GM23338 (cell line): ENCODE data around the gene MAMDC2. TPM values are rescaled to one million over a fixed set of nuclear protein-coding genes. Genes with fewer than 3 reads are reported as not detected.

ENCODE experiments used
- ATAC-seq: fragments of 200-7000 bp; cut with Tn5 transposase; 3 replicates; pipeline ENCODE4 v1.9.1; 2020
- DNase-seq: peaks from one replicate; pipeline ENCODE4 v3.0.0-alpha.2; 2015; ENCODE audit warnings: low spot score
- H2AFZ ChIP-seq: fragments of 200-600 bp; sonication (generic); 2 replicates; pipeline ENCODE4 v1.8.0; 2016; ENCODE audit warnings: antibody characterized with exemption, mild to moderate bottlenecking, moderate library complexity
- H3F3A ChIP-seq: fragments of 200-600 bp; sonication (generic); replicated peaks from 2 replicates; pipeline ENCODE4 v1.8.0; 2017; ENCODE audit warnings: antibody characterized with exemption, mixed run types, low read depth
- H3K27ac ChIP-seq: fragments of 200-600 bp; sonication (generic); 2 replicates; pipeline ENCODE4 v1.6.1; 2016; ENCODE audit warnings: low read depth
- H3K27me3 ChIP-seq: fragments of 200-600 bp; sonication (generic); 2 replicates; pipeline ENCODE4 v1.8.0; 2016; ENCODE audit warnings: mild to moderate bottlenecking, mixed run types, moderate library complexity; ENCODE audit not compliant: insufficient read depth
- H3K36me3 ChIP-seq: fragments of 200-600 bp; sonication (generic); 2 replicates; pipeline ENCODE4 v1.8.0; 2016; ENCODE audit warnings: mild to moderate bottlenecking; ENCODE audit not compliant: insufficient read depth
- H3K4me1 ChIP-seq: fragments of 200-600 bp; sonication (generic); 2 replicates; pipeline ENCODE4 v1.8.0; 2016; ENCODE audit warnings: mild to moderate bottlenecking, moderate library complexity; ENCODE audit not compliant: insufficient read depth
- H3K4me2 ChIP-seq: fragments of 200-600 bp; sonication (generic); 2 replicates; pipeline ENCODE4 v1.7.1; 2017; ENCODE audit warnings: mixed run types
- H3K4me3 ChIP-seq: fragments of 200-600 bp; sonication (generic); 2 replicates; pipeline ENCODE4 v1.6.1; 2016; ENCODE audit warnings: mixed run types
- H3K79me2 ChIP-seq: fragments of 200-600 bp; sonication (generic); replicated peaks from 2 replicates; pipeline ENCODE4 v1.8.0; 2017; ENCODE audit warnings: mild to moderate bottlenecking; ENCODE audit not compliant: insufficient read depth
- H3K9me2 ChIP-seq: fragments of 200-600 bp; sonication (generic); 2 replicates; pipeline ENCODE4 v1.8.0; 2017; ENCODE audit not compliant: insufficient read depth
- H4K20me1 ChIP-seq: fragments of 200-600 bp; sonication (generic); replicated peaks from 2 replicates; pipeline ENCODE4 v1.8.0; 2017; ENCODE audit warnings: mild to moderate bottlenecking; ENCODE audit not compliant: insufficient read depth
- H3K27ac Mint-ChIP-seq: 2 replicates; pipeline ENCODE4 v1.8.0; 2020; ENCODE audit warnings: inconsistent platforms, mild to moderate bottlenecking, moderate library complexity, mixed read lengths
- H3K27me3 Mint-ChIP-seq: 3 replicates; pipeline ENCODE4 v1.8.0; 2022; ENCODE audit warnings: low read depth, mild to moderate bottlenecking, moderate library complexity, mixed read lengths, inconsistent platforms; ENCODE audit not compliant: insufficient read depth, poor library complexity
- H3K36me3 Mint-ChIP-seq: 3 replicates; pipeline ENCODE4 v1.8.0; 2021; ENCODE audit warnings: low read depth, mild to moderate bottlenecking, inconsistent platforms, moderate library complexity, mixed read lengths
- H3K4me1 Mint-ChIP-seq: 3 replicates; pipeline ENCODE4 v1.8.0; 2020; ENCODE audit warnings: mild to moderate bottlenecking, inconsistent platforms, mixed read lengths
- H3K4me3 Mint-ChIP-seq: 3 replicates; pipeline ENCODE4 v1.8.0; 2021; ENCODE audit warnings: moderate library complexity, mild to moderate bottlenecking, inconsistent platforms, mixed read lengths
- H3K9me3 Mint-ChIP-seq: 3 replicates; pipeline ENCODE4 v1.8.0; 2020; ENCODE audit warnings: moderate library complexity, mild to moderate bottlenecking, inconsistent platforms, mixed read lengths
- CREB1 ChIP-seq: fragments of 250-450 bp; sonication (Bioruptor Pico); IDR thresholded peaks from 2 replicates; pipeline ENCODE4 v1.5.0; 2020; ENCODE audit warnings: low read depth, mild to moderate bottlenecking, moderate library complexity
- ETS1 ChIP-seq: IDR thresholded peaks from 2 replicates; pipeline ENCODE4 v1.6.1; 2016; ENCODE audit warnings: antibody characterized with exemption
- EZH2phosphoT487 ChIP-seq: fragments of 200-600 bp; sonication (generic); IDR thresholded peaks from one replicate; pipeline ENCODE4 v1.8.1; 2018; ENCODE audit warnings: antibody characterized with exemption; ENCODE audit not compliant: unreplicated experiment
- JUNB ChIP-seq: IDR thresholded peaks from one replicate; pipeline ENCODE4 v1.6.1; 2016; ENCODE audit warnings: antibody characterized with exemption; ENCODE audit not compliant: unreplicated experiment
- NANOG ChIP-seq: IDR thresholded peaks from 2 replicates; pipeline ENCODE4 v1.6.1; 2016; ENCODE audit warnings: antibody characterized with exemption, borderline replicate concordance
- POLR2AphosphoS5 ChIP-seq: IDR thresholded peaks from 2 replicates; pipeline ENCODE4 v1.6.1; 2016; ENCODE audit warnings: antibody characterized with exemption, low read depth
- ZNF114 ChIP-seq: fragments of 250-450 bp; sonication (Bioruptor Pico); IDR thresholded peaks from 2 replicates; pipeline ENCODE4 v1.5.0; 2020; ENCODE audit warnings: mild to moderate bottlenecking, moderate library complexity
- ZNF462 ChIP-seq: fragments of 250-450 bp; sonication (Bioruptor Pico); IDR thresholded peaks from 2 replicates; pipeline ENCODE4 v1.5.0; 2020; ENCODE audit warnings: mild to moderate bottlenecking, moderate library complexity
- polyA plus RNA-seq: library from polyadenylated mRNA; unstranded; fragments of >200 nt; fragmentation: Nextera tagmentation; extraction: Ambion mirVana; gene quantifications from 2 replicates; pipeline ENCODE4 v1.2.1, GENCODE V29; 2016
- total RNA-seq: library from RNA; depleted of rRNA; stranded (reverse); fragments of >200 nt; shearing (Covaris generic); gene quantifications from 2 replicates; pipeline ENCODE4 v1.2.3, GENCODE V29; 2014

The MAMDC2 gene
- total and polyA plus RNA-seq, 2 experiments from 2014 or later, result 7.7 to 19.6 TPM

GRCh38 chr9:70052768-70053167 is 9.1 kb downstream of the MAMDC2 start:
- Histone ChIP-seq H2AFZ (no peak overlapping the region), H3K36me3 (0 out of 2 replicates have a peak, but pooled peaks cover 4% of the 10 kb centered on the region), H3K27ac (no peak overlapping the region), H3K4me2 (no peak overlapping the region), H3F3A (no peaks in the 10 kb centered on the region), H4K20me1 (no peaks in the 10 kb centered on the region; the same call in 1 of the 2 replicates), H3K27me3 (no peaks in the 10 kb centered on the region), H3K79me2 (peaks cover 3% of the 10 kb centered on the region; the same call in 1 of the 2 replicates), H3K4me1 (no peaks in the 10 kb centered on the region), H3K9me2 (peaks cover 6% of the 10 kb centered on the region; the same call in 1 of the 2 replicates), H3K4me3 (no peak overlapping the region)
- TF ChIP-seq POLR2AphosphoS5 (no peak), JUNB (no peak), EZH2phosphoT487 (no peak), NANOG (no peak), ZNF462 (no peak), ZNF114 (no peak), ETS1 (no peak), CREB1 (CRISPR knock-in tag) (no peak)
- peaks cover 13% of the 10 kb centered on the region for H3K36me3 Mint-ChIP-seq
- peaks cover 6% of the 10 kb centered on the region; the same call in 2 of the 3 replicates for H3K9me3 Mint-ChIP-seq
- H3K27me3 Mint-ChIP-seq, result peaks cover 4% of the 10 kb centered on the region
- ATAC-seq (no peak), DNase-seq (no peak)
- H3K27ac Mint-ChIP-seq, result no peak overlapping the region
- no peaks in the 10 kb centered on the region for H3K4me1 Mint-ChIP-seq
- H3K4me3 Mint-ChIP-seq, result no peak overlapping the region
